ENCODE measurements around the gene SIN3A.
"Not testable (repeated sequence)": the region's sequence is repeated elsewhere in the genome, so short reads cannot be mapped to it uniquely, and the experiment has no call there.

SIN3A gene

GRCh38 chr15:75451674-75452363 is at the start of gene SIN3A:
Gene SIN3A, minus strand, starts transcription at chr15:75451690. Its CDS starts 21,315 bp downstream, at chr15:75430375.
- ATAC-seq: peak; percentile 60
- peak; percentile 99 for DNase-seq

- no peak for ATAC-seq
- DNase-seq: no peak
Observed at GRCh38 chr15:75493732-75494131, 42.2 kb upstream of the SIN3A start.

GRCh38 chr15:75483961-75484360 is 32.5 kb upstream of the SIN3A start:
- no peak for DNase-seq
- ATAC-seq: no peak

GRCh38 chr15:75483556-75483955 is 32.1 kb upstream of the SIN3A start:
- DNase-seq, ATAC-seq: not testable (repeated sequence)

GRCh38 chr15:75483106-75483505 is 31.6 kb upstream of the SIN3A start:
- no peak for ATAC-seq
- no peak for DNase-seq

GRCh38 chr15:75480463-75480862 is 29.0 kb upstream of the SIN3A start:
- not testable (repeated sequence) for ATAC-seq, DNase-seq

- no peak for DNase-seq
- ATAC-seq: no peak
Observed at GRCh38 chr15:75479670-75480069, 28.2 kb upstream of the SIN3A start.

GRCh38 chr15:75477094-75477493 is 25.6 kb upstream of the SIN3A start:
- DNase-seq, ATAC-seq: not testable (repeated sequence)

- ATAC-seq (no peak), DNase-seq (no peak)
Observed at GRCh38 chr15:75468913-75469598, 17.6 kb upstream of the SIN3A start.

GRCh38 chr15:75460646-75461045 is 9.2 kb upstream of the SIN3A start:
- DNase-seq: no peak
- no peak for ATAC-seq

- no peak for ATAC-seq
Observed at GRCh38 chr15:75459581-75459980, 8.1 kb upstream of the SIN3A start.

GRCh38 chr15:75456710-75457109 is 5.2 kb upstream of the SIN3A start:
- no peak for DNase-seq
- no peak for ATAC-seq

More at GRCh38 chr15:75459581-75459980, 8.1 kb upstream of the SIN3A start:
- DNase-seq: no peak

GRCh38 chr15:75455982-75456531 is 4.6 kb upstream of the SIN3A start:
- ATAC-seq (no peak), DNase-seq (peak; percentile 59)

- ATAC-seq: no peak
Observed at GRCh38 chr15:75455424-75455981, 4.0 kb upstream of the SIN3A start.

GRCh38 chr15:75454471-75455378 is 3.2 kb upstream of the SIN3A start:
- DNase-seq (peak; percentile 87), ATAC-seq (no peak)

More at GRCh38 chr15:75455424-75455981, 4.0 kb upstream of the SIN3A start:
- DNase-seq: peak; percentile 91

- peak; percentile 49 for ATAC-seq
- peak; percentile 95 for DNase-seq
Observed at GRCh38 chr15:75453703-75454470, 2.4 kb upstream of the SIN3A start.

GRCh38 chr15:75452865-75453702 is 1.6 kb upstream of the SIN3A start:
- DNase-seq: peak; percentile 80
- ATAC-seq: peak; percentile 1

- peak; percentile 6 for ATAC-seq
- DNase-seq: peak; percentile 81
Observed at GRCh38 chr15:75452364-75452864, 924 bp upstream of the SIN3A start.

GRCh38 chr15:75451202-75451673 is 252 bp downstream of the SIN3A start:
- DNase-seq (no peak), ATAC-seq (no peak)

All from stimulated activated naive CD8-positive, alpha-beta T cell treated with anti-CD3 and anti-CD28 coated beads, Interleukin-15, Interleukin-2, amounts not matched to agents 100 U/mL and 50 U/mL, for 24 hours (primary cell).